ENCODE data around the gene SYTL1. TPM values are rescaled to one million over a fixed set of nuclear protein-coding genes. Genes with fewer than 3 reads are reported as not detected.

The SYTL1 gene
- polyA plus RNA-seq, 1 donor from 2014 or later, result not detected

- no peaks in the 10 kb centered on the region for H3K9me2 ChIP-seq (ENCODE audit: insufficient read depth, low read length)
- H3K79me2 ChIP-seq (replicated peaks; ENCODE audit: insufficient read depth, low read length), result no peaks in the 10 kb centered on the region
- no peaks in the 10 kb centered on the region for H4K20me1 ChIP-seq (ENCODE audit: insufficient read depth)
- no peak overlapping the region for H3K27ac ChIP-seq (ENCODE audit: low read length)
- no peak overlapping the region for H3K9ac ChIP-seq (ENCODE audit: low read length)
- no peaks in the 10 kb centered on the region for H3K36me3 ChIP-seq (ENCODE audit: insufficient read depth, low read length)
- H3F3A ChIP-seq (ENCODE audit: insufficient read depth, low read length, poor library complexity, severe bottlenecking), result no peaks in the 10 kb centered on the region
- TF ChIP-seq, protein P1, sequence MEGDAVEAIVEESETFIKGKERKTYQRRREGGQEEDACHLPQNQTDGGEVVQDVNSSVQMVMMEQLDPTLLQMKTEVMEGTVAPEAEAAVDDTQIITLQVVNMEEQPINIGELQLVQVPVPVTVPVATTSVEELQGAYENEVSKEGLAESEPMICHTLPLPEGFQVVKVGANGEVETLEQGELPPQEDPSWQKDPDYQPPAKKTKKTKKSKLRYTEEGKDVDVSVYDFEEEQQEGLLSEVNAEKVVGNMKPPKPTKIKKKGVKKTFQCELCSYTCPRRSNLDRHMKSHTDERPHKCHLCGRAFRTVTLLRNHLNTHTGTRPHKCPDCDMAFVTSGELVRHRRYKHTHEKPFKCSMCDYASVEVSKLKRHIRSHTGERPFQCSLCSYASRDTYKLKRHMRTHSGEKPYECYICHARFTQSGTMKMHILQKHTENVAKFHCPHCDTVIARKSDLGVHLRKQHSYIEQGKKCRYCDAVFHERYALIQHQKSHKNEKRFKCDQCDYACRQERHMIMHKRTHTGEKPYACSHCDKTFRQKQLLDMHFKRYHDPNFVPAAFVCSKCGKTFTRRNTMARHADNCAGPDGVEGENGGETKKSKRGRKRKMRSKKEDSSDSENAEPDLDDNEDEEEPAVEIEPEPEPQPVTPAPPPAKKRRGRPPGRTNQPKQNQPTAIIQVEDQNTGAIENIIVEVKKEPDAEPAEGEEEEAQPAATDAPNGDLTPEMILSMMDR (IDR thresholded peaks at IDR 0.05; ENCODE audit: poor library complexity, severe bottlenecking), result no peak
- TF ChIP-seq EP300 (conservative IDR thresholded peaks at IDR 0.05; ENCODE audit: poor library complexity, severe bottlenecking) (no peak), REST (IDR thresholded peaks at IDR 0.05; ENCODE audit: borderline replicate concordance) (no peak), EZH2 (IDR thresholded peaks at IDR 0.05; ENCODE audit: borderline replicate concordance, insufficient read depth, low read length, poor library complexity, severe bottlenecking) (no peak), MXI1 (conservative IDR thresholded peaks at IDR 0.05; ENCODE audit: poor library complexity, severe bottlenecking) (no peak), RAD21 (conservative IDR thresholded peaks at IDR 0.05) (no peak), TAF1 (IDR thresholded peaks at IDR 0.05; ENCODE audit: low read depth) (no peak)
- no peaks in the 10 kb centered on the region for H3K27me3 ChIP-seq (ENCODE audit: insufficient read depth, low read depth, low read length)
- H3K4me2 ChIP-seq (ENCODE audit: low read length), result no peak overlapping the region
- no peak overlapping the region for H2AFZ ChIP-seq (ENCODE audit: low read depth, low read length)
- H3K4me3 ChIP-seq (ENCODE audit: low read length), result no peak overlapping the region
- no peaks in the 10 kb centered on the region for H3K9me3 ChIP-seq (ENCODE audit: low read length)
These were observed 6.1 kb upstream of the SYTL1 start for GRCh38 chr1:27335506-27336422.

GRCh38 chr1:27336756-27337155 is 5.1 kb upstream of the SYTL1 start:
- Histone ChIP-seq H3K79me2 (replicated peaks; ENCODE audit: insufficient read depth, low read length) (no peaks in the 10 kb centered on the region), H3K9ac (ENCODE audit: low read length) (no peak overlapping the region), H3K9me2 (ENCODE audit: insufficient read depth, low read length) (no peaks in the 10 kb centered on the region), H2AFZ (ENCODE audit: low read depth, low read length) (no peak overlapping the region), H3K4me2 (ENCODE audit: low read length) (no peak overlapping the region), H3K36me3 (ENCODE audit: insufficient read depth, low read length) (no peaks in the 10 kb centered on the region), H4K20me1 (ENCODE audit: insufficient read depth) (no peaks in the 10 kb centered on the region), H3F3A (ENCODE audit: insufficient read depth, low read length, poor library complexity, severe bottlenecking) (no peaks in the 10 kb centered on the region), H3K27ac (ENCODE audit: low read length) (no peak overlapping the region), H3K27me3 (ENCODE audit: insufficient read depth, low read depth, low read length) (no peaks in the 10 kb centered on the region), H3K4me3 (ENCODE audit: low read length) (no peak overlapping the region), H3K9me3 (ENCODE audit: low read length) (no peaks in the 10 kb centered on the region)
- no peak for TF ChIP-seq MXI1 (conservative IDR thresholded peaks at IDR 0.05; ENCODE audit: poor library complexity, severe bottlenecking)
- TF ChIP-seq TAF1 (IDR thresholded peaks at IDR 0.05; ENCODE audit: low read depth), result no peak
- TF ChIP-seq SMC3 (conservative IDR thresholded peaks at IDR 0.05; ENCODE audit: poor library complexity), result no peak
- TF ChIP-seq RAD21 (conservative IDR thresholded peaks at IDR 0.05), result no peak
- no peak for TF ChIP-seq EZH2 (IDR thresholded peaks at IDR 0.05; ENCODE audit: borderline replicate concordance, insufficient read depth, low read length, poor library complexity, severe bottlenecking)
- TF ChIP-seq REST (IDR thresholded peaks at IDR 0.05; ENCODE audit: borderline replicate concordance), result no peak
- TF ChIP-seq, protein P1 (IDR thresholded peaks at IDR 0.05; ENCODE audit: poor library complexity, severe bottlenecking), result no peak
- TF ChIP-seq EP300 (conservative IDR thresholded peaks at IDR 0.05; ENCODE audit: poor library complexity, severe bottlenecking), result no peak
- no peak for TF ChIP-seq POLR2AphosphoS5 (IDR thresholded peaks at IDR 0.05)

Measured in neural cell (in vitro differentiated cells).